Endothelial cell of umbilical vein (primary cell): ENCODE results near the gene GZF1. TPM values are rescaled to one million over a fixed set of nuclear protein-coding genes. Genes with fewer than 3 reads are reported as not detected.

Experiments used
- BruUV-seq: library from RNA; stranded (reverse); fragments of 400-500 nt; replicated peaks from 2 replicates; lab custom pipeline; 2021; lab: Mats Ljungman, UMichigan
- CTCF ChIA-PET: fragments of 300-600, 350-600 bp; sonication (Branson Sonifier 250); formaldehyde crosslinking; loops from one replicate; lab custom pipeline; 2021; ENCODE audit warnings: antibody characterized with exemption, inconsistent platforms; lab: Charles Lee
- POLR2A ChIA-PET: fragments of 300-600, 350-600 bp; sonication (Branson Sonifier 250); formaldehyde crosslinking; loops from one replicate; lab custom pipeline; 2021; ENCODE audit warnings: antibody characterized with exemption, inconsistent platforms; lab: Charles Lee
- DNase-seq: peaks from one replicate; pipeline ENCODE4 v3.0.0-alpha.2; 2011; ENCODE audit warnings: low read depth, low spot score
- FAIRE-seq: peaks from 2 replicates; lab custom pipeline; 2011; peaks lifted over from hg19 to GRCh38; lab: Jason Lieb, UNC
- H2AFZ ChIP-seq: 2 replicates; pipeline ENCODE4 v1.6.0; 2012; ENCODE audit warnings: low read depth, low read length, control low read depth, inconsistent platforms
- H3K27ac ChIP-seq: 2 replicates; pipeline ENCODE4 v1.5.1; 2011; ENCODE audit warnings: low read depth, mild to moderate bottlenecking, control low read depth, low read length, moderate library complexity; ENCODE audit not compliant: insufficient read depth
- H3K27me3 ChIP-seq, 2 experiments: 2 replicates each; pipeline versions ENCODE4 v1.6.0 to v1.6.1; 2011; ENCODE audit warnings: low read length in 2 of 2, mixed read lengths in 1 of 2; ENCODE audit not compliant: control insufficient read depth in 2 of 2, insufficient read depth in 2 of 2
- H3K36me3 ChIP-seq, 2 experiments: 2 replicates in 1 of 2; 3 replicates in 1 of 2; pipeline ENCODE4 v1.5.1; 2011; ENCODE audit warnings: low read length in 2 of 2, mild to moderate bottlenecking in 1 of 2, moderate library complexity in 1 of 2; ENCODE audit not compliant: control insufficient read depth in 2 of 2, insufficient read depth in 2 of 2; ENCODE audit errors: extremely low read depth in 1 of 2
- H3K4me1 ChIP-seq: 3 replicates; pipeline ENCODE4 v1.5.1; 2011; ENCODE audit warnings: mild to moderate bottlenecking, low read length; ENCODE audit not compliant: control insufficient read depth, insufficient read depth; ENCODE audit errors: extremely low read depth
- H3K4me2 ChIP-seq: 2 replicates; pipeline ENCODE4 v1.6.1; 2011; ENCODE audit warnings: low read length, control low read depth, mixed read lengths; ENCODE audit not compliant: insufficient read depth
- H3K4me3 ChIP-seq, 3 experiments: fragments of 200-600 bp in 1 of 3; sonication (generic), shearing (Covaris generic) in 1 of 3; replicated peaks in 1 of 3; 2 replicates each; pipeline ENCODE4 v1.5.1; 2011 to 2016; ENCODE audit warnings: control low read depth in 3 of 3, low read length in 3 of 3, mild to moderate bottlenecking in 2 of 3, inconsistent platforms in 1 of 3, low read depth in 1 of 3, moderate library complexity in 1 of 3; ENCODE audit not compliant: insufficient read depth in 1 of 3
- H3K79me2 ChIP-seq: 2 replicates; pipeline ENCODE4 v1.6.0; 2012; ENCODE audit warnings: low read length, inconsistent platforms; ENCODE audit not compliant: control insufficient read depth, insufficient read depth
- H3K9ac ChIP-seq: replicated peaks from 2 replicates; pipeline ENCODE3; 2011; ENCODE audit warnings: low read length, control low read depth; ENCODE audit not compliant: insufficient read depth; ENCODE audit errors: extremely low read depth
- H3K9me1 ChIP-seq: replicated peaks from 3 replicates; pipeline ENCODE4 v1.6.0; 2011; ENCODE audit warnings: mild to moderate bottlenecking, low read length; ENCODE audit not compliant: control insufficient read depth, insufficient read depth; ENCODE audit errors: extremely low read depth
- H3K9me3 ChIP-seq: replicated peaks from 2 replicates; pipeline ENCODE4 v1.5.1; 2012; ENCODE audit warnings: low read length, inconsistent platforms; ENCODE audit not compliant: control insufficient read depth, insufficient read depth
- H4K20me1 ChIP-seq: replicated peaks from 2 replicates; pipeline ENCODE3; 2011; ENCODE audit warnings: mild to moderate bottlenecking, low read length; ENCODE audit not compliant: control insufficient read depth, insufficient read depth; ENCODE audit errors: extremely low read depth
- EZH2 ChIP-seq: IDR thresholded peaks from 2 replicates; pipeline ENCODE4 v1.6.1; 2012; ENCODE audit warnings: borderline replicate concordance, low read depth, mild to moderate bottlenecking, moderate library complexity, low read length, inconsistent platforms; ENCODE audit not compliant: severe bottlenecking
- FOS ChIP-seq: IDR thresholded peaks from 2 replicates; pipeline ENCODE4 v1.6.1; 2011; ENCODE audit warnings: mild to moderate bottlenecking, low read length, moderate library complexity, borderline replicate concordance; ENCODE audit not compliant: insufficient read depth
- GATA2 ChIP-seq: IDR thresholded peaks from 2 replicates; pipeline ENCODE4 v1.7.0; 2011; ENCODE audit warnings: low read depth, mild to moderate bottlenecking, moderate library complexity, mixed read lengths, low read length; ENCODE audit not compliant: insufficient read length, insufficient read depth
- JUN ChIP-seq: IDR thresholded peaks from 2 replicates; pipeline ENCODE4 v1.6.1; 2011; ENCODE audit warnings: borderline replicate concordance, low read depth; ENCODE audit not compliant: insufficient read length, insufficient read depth
- MYC ChIP-seq: IDR thresholded peaks from one replicate; pipeline ENCODE4 v1.6.1; 2011; ENCODE audit warnings: mild to moderate bottlenecking, low read depth, low read length
- POLR2A ChIP-seq: IDR thresholded peaks from 2 replicates; pipeline ENCODE4 v1.6.1; 2012; ENCODE audit warnings: low read depth, mild to moderate bottlenecking, control low read depth, low read length
- POLR2AphosphoS5 ChIP-seq: IDR thresholded peaks from 2 replicates; pipeline ENCODE4 v1.6.1; 2012; ENCODE audit warnings: low read depth, mild to moderate bottlenecking, control low read depth, low read length, moderate library complexity; ENCODE audit not compliant: insufficient read depth
- dilution Hi-C: fragments of 300-500 bp; cut with MboI; formaldehyde crosslinking; loops from one replicate; pipeline ENCODE4 v1.15.0; 2019; ENCODE audit warnings: low sequenced_read_pairs; ENCODE audit not compliant: extremely low pct_ligation_motif_present
- intact Hi-C: fragments of 100-400 bp; cut with micrococcal nuclease; formaldehyde crosslinking; loops from one replicate; pipeline ENCODE4 v1.10.0; 2022
- polyA plus RNA-seq, 4 experiments: library from polyadenylated mRNA; depleted of rRNA in 3 of 4; stranded (reverse) in 3 of 4; unstranded in 1 of 4; fragments of >200 nt; gene quantifications; 2 replicates each; pipeline versions ENCODE4 v1.2.1 to v1.2.3, GENCODE V29; 2011 to 2012; ENCODE audit warnings: missing spikeins in 1 of 4
- total RNA-seq: library from RNA; stranded (reverse); gene quantifications from 2 replicates; pipeline ENCODE4 v1.2.3, GENCODE V29; 2021
- TF ChIP-seq, protein P1 (sequence below): IDR thresholded peaks from 2 replicates; pipeline ENCODE4 v1.6.1; 2011; ENCODE audit not compliant: insufficient read depth, insufficient read length
- TF ChIP-seq, protein P2 (sequence below), 2 donors: IDR thresholded peaks; 1 replicate in 1 of 2; 2 replicates in 1 of 2; pipeline ENCODE4 v1.5.1; 2011; ENCODE audit warnings: low read length in 2 of 2, mild to moderate bottlenecking in 2 of 2, moderate library complexity in 2 of 2, control low read depth in 1 of 2, inconsistent platforms in 1 of 2, low read depth in 1 of 2; ENCODE audit not compliant: insufficient read depth in 1 of 2; ENCODE audit errors: extremely low read depth in 1 of 2

GZF1 gene
- total and polyA plus RNA-seq, 2 donors (not counting 3 experiments of a cell fraction or from before 2014, with no cell fraction given) = 9.7 to 10.0 TPM

DNA sequence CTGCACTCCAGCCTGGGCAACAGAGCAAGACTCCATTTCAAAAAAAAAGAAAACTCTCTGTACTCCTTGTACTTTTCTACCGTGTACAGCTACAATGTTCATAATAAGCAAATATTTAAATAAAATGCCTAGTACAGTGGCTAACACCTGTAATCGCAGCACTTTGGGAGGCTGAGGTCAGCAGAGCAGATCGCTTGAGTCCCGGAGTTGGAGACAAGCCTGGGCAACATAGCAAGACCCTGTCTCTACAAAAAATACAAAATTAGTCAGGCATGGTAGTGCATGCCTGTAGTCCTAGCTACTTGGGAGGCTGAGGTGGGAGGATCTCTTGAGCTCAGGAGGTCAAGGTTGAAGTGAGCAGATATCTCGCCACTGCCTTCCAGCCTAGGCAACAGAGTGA, 53.6 kb downstream of the GZF1 start:
- DNase-seq (no peak), FAIRE-seq (no peak)
- Histone ChIP-seq H2AFZ (no peak overlapping the region), H3K9me3 (no peaks in the 10 kb centered on the region), H4K20me1 (no peaks in the 10 kb centered on the region), H3K9ac (no peak overlapping the region), H3K4me1 (peaks cover 8% of the 10 kb centered on the region), H3K36me3 (no peaks in the 10 kb centered on the region), H3K27ac (no peak overlapping the region), H3K27me3 (no peaks in the 10 kb centered on the region), H3K4me3 (no peak overlapping the region), H3K9me1 (no peaks in the 10 kb centered on the region), H3K4me2 (no peak overlapping the region), H3K79me2 (peaks cover 85% of the 10 kb centered on the region)
- ChIA-PET POLR2A (interaction anchor here (0.6 kb wide), 1 partner anchor 559 kb away, joined by 4 read pairs; no protein-coding TSS in a partner anchor), CTCF (interaction anchor here (1.0 to 1.9 kb wide), 4 partner anchors 10 to 66 kb away, joined by 3 to 10 read pairs (median 5); no protein-coding TSS in a partner anchor)
- no TSS peak for BruUV-seq
- intact Hi-C loops (no loop called here), dilution Hi-C loops (no loop called here)
- TF ChIP-seq JUN (no peak), MYC (no peak), FOS (no peak), POLR2A (no peak), EZH2 (no peak), POLR2AphosphoS5 (no peak), GATA2 (no peak)
- TF ChIP-seq, protein P1, sequence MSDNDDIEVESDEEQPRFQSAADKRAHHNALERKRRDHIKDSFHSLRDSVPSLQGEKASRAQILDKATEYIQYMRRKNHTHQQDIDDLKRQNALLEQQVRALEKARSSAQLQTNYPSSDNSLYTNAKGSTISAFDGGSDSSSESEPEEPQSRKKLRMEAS = no peak
- TF ChIP-seq, protein P2, sequence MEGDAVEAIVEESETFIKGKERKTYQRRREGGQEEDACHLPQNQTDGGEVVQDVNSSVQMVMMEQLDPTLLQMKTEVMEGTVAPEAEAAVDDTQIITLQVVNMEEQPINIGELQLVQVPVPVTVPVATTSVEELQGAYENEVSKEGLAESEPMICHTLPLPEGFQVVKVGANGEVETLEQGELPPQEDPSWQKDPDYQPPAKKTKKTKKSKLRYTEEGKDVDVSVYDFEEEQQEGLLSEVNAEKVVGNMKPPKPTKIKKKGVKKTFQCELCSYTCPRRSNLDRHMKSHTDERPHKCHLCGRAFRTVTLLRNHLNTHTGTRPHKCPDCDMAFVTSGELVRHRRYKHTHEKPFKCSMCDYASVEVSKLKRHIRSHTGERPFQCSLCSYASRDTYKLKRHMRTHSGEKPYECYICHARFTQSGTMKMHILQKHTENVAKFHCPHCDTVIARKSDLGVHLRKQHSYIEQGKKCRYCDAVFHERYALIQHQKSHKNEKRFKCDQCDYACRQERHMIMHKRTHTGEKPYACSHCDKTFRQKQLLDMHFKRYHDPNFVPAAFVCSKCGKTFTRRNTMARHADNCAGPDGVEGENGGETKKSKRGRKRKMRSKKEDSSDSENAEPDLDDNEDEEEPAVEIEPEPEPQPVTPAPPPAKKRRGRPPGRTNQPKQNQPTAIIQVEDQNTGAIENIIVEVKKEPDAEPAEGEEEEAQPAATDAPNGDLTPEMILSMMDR (IDR thresholded peaks at IDR 0.05; ENCODE audit: extremely low read depth in 1 of 2, insufficient read depth in 1 of 2, low read depth in 1 of 2, low read length in 2 of 2) = no peak
